ENCODE measurements around the gene CPOX. TPM values are rescaled to one million over a fixed set of nuclear protein-coding genes. Genes with fewer than 3 reads are reported as not detected.

Gene CPOX
- total RNA-seq, 4 donors from 2014 or later: 9.8 to 25.6 (median 15.1) TPM

- Histone ChIP-seq H3K4me1 (no peaks in the 10 kb centered on the region), H3K9me3 (no peaks in the 10 kb centered on the region), H3K27ac (no peak overlapping the region), H3K4me3 (no peak overlapping the region), H3K36me3 (peaks cover 0 to 23% of the 10 kb centered on the region in 2 donors), H3K27me3 (no peaks in the 10 kb centered on the region)
- DNase-seq (no peak), ATAC-seq (no peak)
- in situ Hi-C loops (cut with MboI; ENCODE audit: low sequenced_read_pairs in 4 of 4) (loop anchor here in 1 of 4 donors (10.0 kb wide), 1 partner anchor 70 kb away; no protein-coding TSS in a partner anchor), intact Hi-C loops (cut with DNase I; ENCODE audit: low total_unique reads) (no loop called here)
- TF ChIP-seq CTCF (IDR thresholded peaks at IDR 0.05 in 4 of 5, conservative IDR thresholded peaks at IDR 0.05 in 1 of 5): no peak
- TF ChIP-seq POLR2A (IDR thresholded peaks at IDR 0.05): no peak
These were observed 8.9 kb downstream of the CPOX start for GRCh38 chr3:98584547-98584946.

GRCh38 chr3:98583766-98584165 is 9.6 kb downstream of the CPOX start:
- ATAC-seq (no peak), DNase-seq (no peak)
- H3K4me3 ChIP-seq: no peak overlapping the region
- in situ Hi-C loops (cut with MboI; ENCODE audit: low sequenced_read_pairs in 4 of 4): loop anchor here in 1 of 4 donors (10.0 kb wide), 1 partner anchor 69 kb away; no protein-coding TSS in a partner anchor
- H3K9me3 ChIP-seq: no peaks in the 10 kb centered on the region
- TF ChIP-seq POLR2A (IDR thresholded peaks at IDR 0.05) (no peak), CTCF (IDR thresholded peaks at IDR 0.05 in 4 of 5, conservative IDR thresholded peaks at IDR 0.05 in 1 of 5) (no peak)
- H3K36me3 ChIP-seq: peaks cover 0 to 30% of the 10 kb centered on the region in 2 donors
- H3K4me1 ChIP-seq: no peaks in the 10 kb centered on the region
- no peaks in the 10 kb centered on the region for H3K27me3 ChIP-seq
- H3K27ac ChIP-seq: no peak overlapping the region
- intact Hi-C loops (cut with DNase I; ENCODE audit: low total_unique reads): no loop called here

GRCh38 chr3:98582042-98582441 is 11.4 kb downstream of the CPOX start:
- in situ Hi-C loops (cut with MboI; ENCODE audit: low sequenced_read_pairs in 4 of 4): loop anchor here in 1 of 4 donors (10.0 kb wide), 1 partner anchor 67 kb away; no protein-coding TSS in a partner anchor
- Histone ChIP-seq H3K4me1 (no peaks in the 10 kb centered on the region), H3K36me3 (peaks cover 0 to 39% of the 10 kb centered on the region in 2 donors), H3K9me3 (no peaks in the 10 kb centered on the region), H3K27ac (no peak overlapping the region), H3K27me3 (no peaks in the 10 kb centered on the region), H3K4me3 (no peak overlapping the region)
- ATAC-seq: no peak
- intact Hi-C loops (cut with DNase I; ENCODE audit: low total_unique reads): no loop called here
- no peak for DNase-seq
- TF ChIP-seq POLR2A (IDR thresholded peaks at IDR 0.05): no peak
- no peak for TF ChIP-seq CTCF (IDR thresholded peaks at IDR 0.05 in 4 of 5, conservative IDR thresholded peaks at IDR 0.05 in 1 of 5)

- no peak overlapping the region for H3K4me3 ChIP-seq
- intact Hi-C loops (cut with DNase I; ENCODE audit: low total_unique reads): no loop called here
- TF ChIP-seq CTCF (IDR thresholded peaks at IDR 0.05 in 4 of 5, conservative IDR thresholded peaks at IDR 0.05 in 1 of 5) (no peak), POLR2A (IDR thresholded peaks at IDR 0.05) (no peak)
- no peak for ATAC-seq
- no peaks in the 10 kb centered on the region for H3K27me3 ChIP-seq
- DNase-seq: no peak
- in situ Hi-C loops (cut with MboI; ENCODE audit: low sequenced_read_pairs in 4 of 4): loop anchor here in 1 of 4 donors (10.0 kb wide), 1 partner anchor 67 kb away; no protein-coding TSS in a partner anchor
- H3K27ac ChIP-seq: no peak overlapping the region
- no peaks in the 10 kb centered on the region for H3K4me1 ChIP-seq
- no peaks in the 10 kb centered on the region for H3K9me3 ChIP-seq
- H3K36me3 ChIP-seq: peaks cover 0 to 39% of the 10 kb centered on the region in 2 donors
These were observed 11.9 kb downstream of the CPOX start for GRCh38 chr3:98581474-98581873.

Measured in gastrocnemius medialis (tissue), 4 donors.